ENCODE data around the gene PGPEP1. TPM values are rescaled to one million over a fixed set of nuclear protein-coding genes. Genes with fewer than 3 reads are reported as not detected.
"Not testable (repeated sequence)": the region's sequence is repeated elsewhere in the genome, so short reads cannot be mapped to it uniquely, and the experiment has no call there.

The PGPEP1 gene
- total and polyA plus RNA-seq, 10 of the 15 experiments (the other 5 are each of a cell fraction or from before 2014, with no cell fraction given) = 13.8 to 39.4 (median 17.0) TPM

DNA sequence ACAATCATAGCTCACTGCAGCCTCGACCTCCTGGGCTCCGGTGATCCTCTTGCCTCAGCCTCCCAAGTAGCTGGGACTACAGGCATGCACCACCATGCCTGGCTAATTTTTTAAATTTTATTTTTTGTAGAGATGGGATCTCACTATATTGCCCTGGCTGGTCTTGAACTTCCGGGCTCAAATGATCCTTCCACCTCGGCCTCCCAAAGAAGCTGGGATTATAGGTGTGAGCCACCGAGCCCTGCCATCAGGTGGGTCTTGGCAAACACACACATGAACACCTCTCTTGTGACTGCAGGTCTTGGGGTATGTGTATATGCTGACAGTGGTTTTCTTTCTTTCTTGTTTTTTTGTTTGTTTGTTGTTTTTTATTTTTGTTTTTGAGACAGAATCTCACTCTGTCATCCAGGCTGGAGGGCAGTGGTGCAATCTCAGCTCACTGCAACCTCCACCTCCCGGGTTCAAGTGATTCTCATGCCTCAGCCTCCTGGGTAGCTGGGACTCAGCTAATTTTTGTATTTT lies 8.5 kb downstream of the PGPEP1 start:
- CTCF ChIA-PET = interaction anchor here (0.6 to 4.3 kb wide), 14 partner anchors 8 to 114 kb away, joined by 3 to 75 read pairs (median 6); no protein-coding TSS in a partner anchor

DNA sequence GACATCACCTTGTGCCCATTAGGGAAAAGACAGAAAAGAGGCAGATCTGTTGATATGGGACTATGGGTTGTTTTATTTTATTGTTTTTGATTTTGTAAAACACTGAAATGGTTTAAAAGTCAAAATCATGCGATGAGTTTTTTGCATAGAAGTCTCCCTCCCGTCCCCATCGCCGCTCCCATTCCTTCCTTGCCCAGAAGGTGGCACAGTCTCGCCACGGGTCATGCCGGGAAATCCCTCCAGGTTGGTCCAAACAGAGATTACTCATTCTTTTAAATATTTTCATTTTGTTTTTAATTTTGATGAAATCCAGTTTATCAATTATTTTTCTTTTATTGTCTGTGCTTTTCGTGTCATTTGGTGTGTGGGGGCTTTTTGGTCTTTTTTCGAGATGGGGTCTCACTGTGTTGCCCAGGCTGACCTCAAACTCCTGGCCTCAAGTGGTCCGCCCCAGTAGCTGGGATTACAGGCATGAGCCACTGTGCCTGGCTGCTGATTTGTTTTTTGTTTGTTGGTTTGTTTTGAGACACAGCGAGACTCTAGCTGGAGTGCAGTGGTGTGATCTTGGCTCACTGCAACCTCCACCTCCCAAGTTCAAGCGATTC lies 9.2 kb downstream of the PGPEP1 start:
- SMC1A ChIA-PET (ENCODE audit: uncharacterized antibody, unreplicated experiment) = interaction anchor here (0.8 to 3.7 kb wide), 18 partner anchors 10 to 144 kb away, joined by 3 to 30 read pairs (median 4); no protein-coding TSS in a partner anchor
- CTCF ChIA-PET = interaction anchor here (0.5 to 4.3 kb wide), 21 partner anchors 8 to 113 kb away, joined by 3 to 75 read pairs (median 5); partner anchors contain the start of genes GDF15 and LRRC25
- RAD21 ChIA-PET (ENCODE audit: unreplicated experiment) = interaction anchor here (0.6 to 1.4 kb wide), 9 partner anchors 21 to 70 kb away, joined by 3 to 15 read pairs (median 3); no protein-coding TSS in a partner anchor
- TF ChIP-seq TARDBP (IDR thresholded peaks at IDR 0.05; ENCODE audit: borderline replicate concordance) (no peak), YY1 (IDR thresholded peaks at IDR 0.05; ENCODE audit: low read depth, low read length) (peak; percentile 56; the same call in 1 of the 2 replicates), YBX1 (IDR thresholded peaks at IDR 0.05) (no peak), RAD21 (IDR thresholded peaks at IDR 0.05; ENCODE audit: insufficient read depth, low read depth, low read length) (peak; percentile 88), HDGF (IDR thresholded peaks at IDR 0.05) (peak; percentile 35; the same call in 1 of the 2 replicates), RUNX3 (IDR thresholded peaks at IDR 0.05; ENCODE audit: low read length) (peak; percentile 24; the same call in 1 of the 2 replicates), IKZF2 (IDR thresholded peaks at IDR 0.05) (0 out of 4 replicates have a peak, but pooled peaks of 1 of the 2 experiments have one; percentile 12), ESRRA (IDR thresholded peaks at IDR 0.05; ENCODE audit: low read length) (no peak), SMC3 (IDR thresholded peaks at IDR 0.05; ENCODE audit: borderline replicate concordance, low read length) (peak; percentile 83)
- TF ChIP-seq, protein P1, sequence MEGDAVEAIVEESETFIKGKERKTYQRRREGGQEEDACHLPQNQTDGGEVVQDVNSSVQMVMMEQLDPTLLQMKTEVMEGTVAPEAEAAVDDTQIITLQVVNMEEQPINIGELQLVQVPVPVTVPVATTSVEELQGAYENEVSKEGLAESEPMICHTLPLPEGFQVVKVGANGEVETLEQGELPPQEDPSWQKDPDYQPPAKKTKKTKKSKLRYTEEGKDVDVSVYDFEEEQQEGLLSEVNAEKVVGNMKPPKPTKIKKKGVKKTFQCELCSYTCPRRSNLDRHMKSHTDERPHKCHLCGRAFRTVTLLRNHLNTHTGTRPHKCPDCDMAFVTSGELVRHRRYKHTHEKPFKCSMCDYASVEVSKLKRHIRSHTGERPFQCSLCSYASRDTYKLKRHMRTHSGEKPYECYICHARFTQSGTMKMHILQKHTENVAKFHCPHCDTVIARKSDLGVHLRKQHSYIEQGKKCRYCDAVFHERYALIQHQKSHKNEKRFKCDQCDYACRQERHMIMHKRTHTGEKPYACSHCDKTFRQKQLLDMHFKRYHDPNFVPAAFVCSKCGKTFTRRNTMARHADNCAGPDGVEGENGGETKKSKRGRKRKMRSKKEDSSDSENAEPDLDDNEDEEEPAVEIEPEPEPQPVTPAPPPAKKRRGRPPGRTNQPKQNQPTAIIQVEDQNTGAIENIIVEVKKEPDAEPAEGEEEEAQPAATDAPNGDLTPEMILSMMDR (IDR thresholded peaks at IDR 0.05 in 2 of 3, conservative IDR thresholded peaks at IDR 0.05 in 1 of 3; ENCODE audit: control insufficient read depth in 2 of 3, extremely low read depth in 1 of 3, insufficient read depth in 1 of 3, low read depth in 3 of 3, low read length in 3 of 3) = peak; percentile 74 to 93 (median 80)
- TF ChIP-seq, protein P2, sequence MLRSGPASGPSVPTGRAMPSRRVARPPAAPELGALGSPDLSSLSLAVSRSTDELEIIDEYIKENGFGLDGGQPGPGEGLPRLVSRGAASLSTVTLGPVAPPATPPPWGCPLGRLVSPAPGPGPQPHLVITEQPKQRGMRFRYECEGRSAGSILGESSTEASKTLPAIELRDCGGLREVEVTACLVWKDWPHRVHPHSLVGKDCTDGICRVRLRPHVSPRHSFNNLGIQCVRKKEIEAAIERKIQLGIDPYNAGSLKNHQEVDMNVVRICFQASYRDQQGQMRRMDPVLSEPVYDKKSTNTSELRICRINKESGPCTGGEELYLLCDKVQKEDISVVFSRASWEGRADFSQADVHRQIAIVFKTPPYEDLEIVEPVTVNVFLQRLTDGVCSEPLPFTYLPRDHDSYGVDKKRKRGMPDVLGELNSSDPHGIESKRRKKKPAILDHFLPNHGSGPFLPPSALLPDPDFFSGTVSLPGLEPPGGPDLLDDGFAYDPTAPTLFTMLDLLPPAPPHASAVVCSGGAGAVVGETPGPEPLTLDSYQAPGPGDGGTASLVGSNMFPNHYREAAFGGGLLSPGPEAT (IDR thresholded peaks at IDR 0.05; ENCODE audit: low read depth) = peak; percentile 55; the same call in 1 of the 2 replicates
- in situ Hi-C loops (cut with MboI) = no loop called here
- no peaks in the 10 kb centered on the region for H4K20me1 ChIP-seq (ENCODE audit: control insufficient read depth, insufficient read depth)
- intact Hi-C loops (cut with micrococcal nuclease; ENCODE audit: unreplicated experiment) = loop anchor here (1.0 kb wide), 1 partner anchor 61 kb away; no protein-coding TSS in a partner anchor
- H3K4me3 ChIP-seq = no peak overlapping the region
- POLR2A ChIA-PET = interaction anchor here (0.6 kb wide), 1 partner anchor 10 kb away, joined by 3 read pairs; no protein-coding TSS in a partner anchor
- FAIRE-seq (no peak), ATAC-seq (peak; percentile 80), DNase-seq (ENCODE audit: low read depth, low spot score) (no peak)
- no peak overlapping the region for H3K4me2 ChIP-seq (ENCODE audit: control insufficient read depth, insufficient read depth)
- H2AFZ ChIP-seq (ENCODE audit: control insufficient read depth, low read depth, low read length) = no peak overlapping the region
- BruUV-seq (replicated peaks) = no TSS peak
- H3K79me2 ChIP-seq (ENCODE audit: control insufficient read depth, insufficient read depth, low read length) = no peaks in the 10 kb centered on the region
- peaks cover 0 to 10% of the 10 kb centered on the region in 2 experiments; a peak in 1 of 4 replicates for H3K36me3 ChIP-seq (ENCODE audit: control insufficient read depth in 2 of 2, insufficient read depth in 2 of 2, low read length in 1 of 2)
- H3K9me3 ChIP-seq (replicated peaks; ENCODE audit: control insufficient read depth, insufficient read depth, low read length) = no peaks in the 10 kb centered on the region
- no peaks in the 10 kb centered on the region for H3K27me3 ChIP-seq (replicated peaks in 1 of 2; ENCODE audit: control insufficient read depth in 2 of 2, insufficient read depth in 2 of 2, low read length in 1 of 2)
- H3K9ac ChIP-seq (ENCODE audit: control insufficient read depth, insufficient read depth, low read length) = no peak overlapping the region
- 41% methylated on average over 12 of the region's 12 CpGs for WGBS (ENCODE audit: insufficient coverage, insufficient replicate concordance, low lambda C conversion rate, missing lambda C conversion rate)
- H3K4me1 ChIP-seq (ENCODE audit: control insufficient read depth, insufficient read depth, low read length) = no peaks in the 10 kb centered on the region
- H3K27ac ChIP-seq (ENCODE audit: control insufficient read depth, insufficient read depth) = no peak overlapping the region

More for the DNA sequence above, 8.5 kb downstream of the PGPEP1 start:
- H3K9ac ChIP-seq (ENCODE audit: control insufficient read depth, insufficient read depth, low read length); H2AFZ ChIP-seq (ENCODE audit: control insufficient read depth, low read depth, low read length); H3K4me3 ChIP-seq; H4K20me1 ChIP-seq (ENCODE audit: control insufficient read depth, insufficient read depth); ATAC-seq; H3K9me3 ChIP-seq (replicated peaks; ENCODE audit: control insufficient read depth, insufficient read depth, low read length); H3K27me3 ChIP-seq (replicated peaks in 1 of 2; ENCODE audit: control insufficient read depth in 2 of 2, insufficient read depth in 2 of 2, low read length in 1 of 2); H3K27ac ChIP-seq (ENCODE audit: control insufficient read depth, insufficient read depth); BruUV-seq (replicated peaks); H3K4me2 ChIP-seq (ENCODE audit: control insufficient read depth, insufficient read depth); in situ Hi-C loops (cut with MboI); H3K79me2 ChIP-seq (ENCODE audit: control insufficient read depth, insufficient read depth, low read length); FAIRE-seq; DNase-seq (ENCODE audit: low read depth, low spot score); H3K4me1 ChIP-seq (ENCODE audit: control insufficient read depth, insufficient read depth, low read length): not testable (repeated sequence)
- ChIA-PET POLR2A (interaction anchor here (0.6 kb wide), 1 partner anchor 9 kb away, joined by 3 read pairs; no protein-coding TSS in a partner anchor), RAD21 (ENCODE audit: unreplicated experiment) (interaction anchor here (0.6 to 1.1 kb wide), 8 partner anchors 25 to 69 kb away, joined by 3 to 15 read pairs (median 3); no protein-coding TSS in a partner anchor), SMC1A (ENCODE audit: uncharacterized antibody, unreplicated experiment) (interaction anchor here (0.8 to 3.7 kb wide), 11 partner anchors 20 to 143 kb away, joined by 3 to 30 read pairs (median 4); no protein-coding TSS in a partner anchor)
- H3K36me3 ChIP-seq (ENCODE audit: control insufficient read depth in 2 of 2, insufficient read depth in 2 of 2, low read length in 1 of 2) = peaks cover 0 to 13% of the 10 kb centered on the region in 2 experiments; a peak in 1 of 4 replicates
- WGBS (ENCODE audit: insufficient coverage, insufficient replicate concordance, low lambda C conversion rate, missing lambda C conversion rate) = 80% methylated on average over 6 of the region's 6 CpGs
- intact Hi-C loops (cut with micrococcal nuclease; ENCODE audit: unreplicated experiment) = loop anchor here (1.0 kb wide), 1 partner anchor 61 kb away; no protein-coding TSS in a partner anchor
